ENCODE measurements around the gene FAF1. TPM values are rescaled to one million over a fixed set of nuclear protein-coding genes. Genes with fewer than 3 reads are reported as not detected.

Gene FAF1
- total and polyA plus RNA-seq, 2 of the 8 experiments (the other 6 are each of a cell fraction or from before 2014, with no cell fraction given), result 10.8 to 65.9 TPM

DNA sequence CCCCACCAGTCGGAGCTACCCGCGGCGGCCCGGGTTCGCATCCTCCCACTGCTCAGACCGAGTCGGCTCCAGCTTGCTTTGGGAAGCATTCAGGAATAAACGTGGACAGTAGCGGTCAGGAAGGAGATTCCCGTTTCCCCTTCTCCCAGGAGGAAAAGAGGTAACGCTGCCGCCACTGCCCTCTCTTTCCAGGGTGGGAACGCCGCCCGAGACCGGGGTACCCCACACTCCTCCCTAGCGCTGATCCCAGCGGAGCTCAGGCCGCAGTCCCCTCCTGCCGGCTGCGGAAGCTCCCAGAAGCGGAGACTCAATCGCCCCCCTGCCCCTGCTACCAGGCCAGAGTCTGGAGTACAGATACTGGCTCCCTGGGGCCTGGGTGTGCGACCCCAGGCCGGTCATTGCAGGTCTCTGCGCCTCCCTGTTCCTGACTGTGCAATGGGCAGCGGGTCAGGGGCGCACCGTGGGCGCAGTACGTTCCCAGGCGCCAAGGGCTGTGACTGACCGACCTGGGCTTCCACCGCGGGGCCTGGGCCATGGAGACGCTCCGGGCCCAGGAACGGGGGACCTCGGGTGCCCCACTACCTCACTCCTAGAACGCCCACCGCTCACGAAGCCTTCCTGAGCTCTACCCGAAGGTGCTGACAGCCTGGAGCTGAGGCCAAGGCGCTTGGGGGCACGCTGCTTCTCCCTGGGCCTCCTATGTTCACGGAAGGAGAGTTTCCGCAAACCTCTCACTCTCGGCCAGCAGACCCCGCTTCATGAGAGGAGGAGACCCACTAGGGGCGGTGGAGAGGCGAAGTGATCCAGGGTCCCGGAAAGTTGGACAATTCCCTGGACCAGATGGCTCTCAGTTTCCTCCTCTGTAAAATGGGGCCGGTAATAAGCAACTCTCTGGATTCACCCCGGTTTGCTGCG lies 544.6 kb downstream of the FAF1 start (continued):
- no peak for TF ChIP-seq TAF7 (optimal IDR thresholded peaks at IDR 0.05; ENCODE audit: borderline replicate concordance, low read depth, low read length)
- TF ChIP-seq SUZ12 (IDR thresholded peaks at IDR 0.05; ENCODE audit: low read length), result peak; percentile 98
- 0 out of 2 replicates have a peak, but pooled peaks have one; percentile 5 for TF ChIP-seq RBBP5 (IDR thresholded peaks at IDR 0.05; ENCODE audit: borderline replicate concordance, low read depth, low read length)
- TF ChIP-seq KDM1A (IDR thresholded peaks at IDR 0.05; ENCODE audit: borderline replicate concordance, low read length), result peak; percentile 74; the same call in 1 of the 2 replicates

Data from H1 (cell line).